ENCODE measurements around the gene TFIP11. TPM values are rescaled to one million over a fixed set of nuclear protein-coding genes. Genes with fewer than 3 reads are reported as not detected.
A peak's percentile ranks its signal among the peaks of the same experiment; 100 is the strongest.

TFIP11 gene
- total RNA-seq, 1 experiment from 2014 or later: 39.8 TPM

GRCh38 chr22:26489447-26490036 lies 22.7 kb downstream of the TFIP11 start:
- Mint-ChIP-seq H3K36me3 (ENCODE audit: insufficient read depth, unreplicated experiment) (peaks cover 44% of the 10 kb centered on the region), H3K27ac (ENCODE audit: unreplicated experiment) (peak overlapping the region; percentile 32), H3K27me3 (ENCODE audit: unreplicated experiment) (no peaks in the 10 kb centered on the region), H3K9me3 (ENCODE audit: low read depth, unreplicated experiment) (no peaks in the 10 kb centered on the region), H3K4me3 (ENCODE audit: low read depth, unreplicated experiment) (no peak overlapping the region), H3K4me1 (ENCODE audit: low read depth, unreplicated experiment) (peaks cover 29% of the 10 kb centered on the region)
- CTCF ChIA-PET: no interaction called here
- BruUV-seq (replicated peaks): no TSS peak
- TF ChIP-seq CTCF (IDR thresholded peaks at IDR 0.05; ENCODE audit: unreplicated experiment): no peak
- no peak for DNase-seq
- intact Hi-C loops (cut with micrococcal nuclease; ENCODE audit: unreplicated experiment): no loop called here

- no TSS peak for BruUV-seq (replicated peaks)
- no peaks in the 10 kb centered on the region for H3K27me3 Mint-ChIP-seq (ENCODE audit: unreplicated experiment)
- H3K27ac Mint-ChIP-seq (ENCODE audit: unreplicated experiment): no peak overlapping the region
- H3K4me1 Mint-ChIP-seq (ENCODE audit: low read depth, unreplicated experiment): peaks cover 31% of the 10 kb centered on the region
- intact Hi-C loops (cut with micrococcal nuclease; ENCODE audit: unreplicated experiment): no loop called here
- H3K9me3 Mint-ChIP-seq (ENCODE audit: low read depth, unreplicated experiment): no peaks in the 10 kb centered on the region
- no peak for TF ChIP-seq CTCF (IDR thresholded peaks at IDR 0.05; ENCODE audit: unreplicated experiment)
- DNase-seq: no peak
- peaks cover 54% of the 10 kb centered on the region for H3K36me3 Mint-ChIP-seq (ENCODE audit: insufficient read depth, unreplicated experiment)
- H3K4me3 Mint-ChIP-seq (ENCODE audit: low read depth, unreplicated experiment): no peak overlapping the region
- CTCF ChIA-PET: no interaction called here
These were observed 24.3 kb downstream of the TFIP11 start for GRCh38 chr22:26487996-26488395.

GRCh38 chr22:26486394-26486793 lies 25.9 kb downstream of the TFIP11 start:
- H3K27me3 Mint-ChIP-seq (ENCODE audit: unreplicated experiment): no peaks in the 10 kb centered on the region
- no peak overlapping the region for H3K27ac Mint-ChIP-seq (ENCODE audit: unreplicated experiment)
- H3K9me3 Mint-ChIP-seq (ENCODE audit: low read depth, unreplicated experiment): no peaks in the 10 kb centered on the region
- no peak for DNase-seq
- intact Hi-C loops (cut with micrococcal nuclease; ENCODE audit: unreplicated experiment): no loop called here
- H3K4me3 Mint-ChIP-seq (ENCODE audit: low read depth, unreplicated experiment): no peak overlapping the region
- H3K36me3 Mint-ChIP-seq (ENCODE audit: insufficient read depth, unreplicated experiment): peaks cover 63% of the 10 kb centered on the region
- CTCF ChIA-PET: no interaction called here
- no peak for TF ChIP-seq CTCF (IDR thresholded peaks at IDR 0.05; ENCODE audit: unreplicated experiment)
- no TSS peak for BruUV-seq (replicated peaks)
- peaks cover 47% of the 10 kb centered on the region for H3K4me1 Mint-ChIP-seq (ENCODE audit: low read depth, unreplicated experiment)

GRCh38 chr22:26485806-26486390 lies 26.4 kb downstream of the TFIP11 start:
- Mint-ChIP-seq H3K4me3 (ENCODE audit: low read depth, unreplicated experiment) (peak overlapping the region; percentile 85), H3K36me3 (ENCODE audit: insufficient read depth, unreplicated experiment) (peaks cover 65% of the 10 kb centered on the region), H3K9me3 (ENCODE audit: low read depth, unreplicated experiment) (no peaks in the 10 kb centered on the region), H3K4me1 (ENCODE audit: low read depth, unreplicated experiment) (peaks cover 52% of the 10 kb centered on the region), H3K27ac (ENCODE audit: unreplicated experiment) (no peak overlapping the region), H3K27me3 (ENCODE audit: unreplicated experiment) (no peaks in the 10 kb centered on the region)
- CTCF ChIA-PET: no interaction called here
- DNase-seq: no peak
- no TSS peak for BruUV-seq (replicated peaks)
- no peak for TF ChIP-seq CTCF (IDR thresholded peaks at IDR 0.05; ENCODE audit: unreplicated experiment)
- intact Hi-C loops (cut with micrococcal nuclease; ENCODE audit: unreplicated experiment): no loop called here
